HEK293 (cell line): ENCODE results near the gene DCAF4.
A peak's percentile ranks its signal among the peaks of the same experiment; 100 is the strongest.

ENCODE experiments used
- KLF10 ChIP-seq: fragments of 450-650 bp; IDR thresholded peaks from 2 replicates; pipeline ENCODE4 v1.5.1; 2018; ENCODE audit warnings: missing biosample characterization, mild to moderate bottlenecking, missing genetic modification characterization
- PATZ1 ChIP-seq: fragments of 450-650 bp; formaldehyde crosslinking; IDR thresholded peaks from 2 replicates; pipeline ENCODE4 v1.5.1; 2016; ENCODE audit warnings: missing biosample characterization, missing genetic modification characterization
- PRDM10 ChIP-seq: fragments of 450-650 bp; formaldehyde crosslinking; IDR thresholded peaks from 2 replicates; pipeline ENCODE4 v1.5.1; 2016; ENCODE audit warnings: missing biosample characterization, missing genetic modification characterization
- SALL2 ChIP-seq: fragments of 450-650 bp; formaldehyde crosslinking; IDR thresholded peaks from 2 replicates; pipeline ENCODE4 v1.5.0; 2017; ENCODE audit warnings: missing biosample characterization, mild to moderate bottlenecking, missing genetic modification characterization, borderline replicate concordance
- ZBTB17 ChIP-seq: fragments of 450-650 bp; formaldehyde crosslinking; IDR thresholded peaks from 2 replicates; pipeline ENCODE4 v1.5.1; 2016; ENCODE audit warnings: missing biosample characterization, missing genetic modification characterization
- ZBTB20 ChIP-seq: fragments of 450-650 bp; formaldehyde crosslinking; IDR thresholded peaks from 2 replicates; pipeline ENCODE4 v1.5.1; 2016; ENCODE audit warnings: missing biosample characterization, missing genetic modification characterization
- ZBTB44 ChIP-seq: fragments of 450-650 bp; IDR thresholded peaks from 2 replicates; pipeline ENCODE4 v1.5.1; 2018; ENCODE audit warnings: missing biosample characterization, mild to moderate bottlenecking, missing genetic modification characterization
- ZNF140 ChIP-seq: fragments of 450-650 bp; formaldehyde crosslinking; IDR thresholded peaks from 2 replicates; pipeline ENCODE4 v1.5.1; 2016; ENCODE audit warnings: missing biosample characterization, missing genetic modification characterization
- ZNF155 ChIP-seq: fragments of 450-650 bp; formaldehyde crosslinking; IDR thresholded peaks from 2 replicates; pipeline ENCODE4 v1.5.1; 2016; ENCODE audit warnings: missing biosample characterization, missing genetic modification characterization
- ZNF37A ChIP-seq: fragments of 450-650 bp; IDR thresholded peaks from 2 replicates; pipeline ENCODE4 v1.5.1; 2018; ENCODE audit warnings: missing biosample characterization, missing genetic modification characterization
- ZNF423 ChIP-seq: fragments of 450-650 bp; formaldehyde crosslinking; IDR thresholded peaks from 2 replicates; pipeline ENCODE4 v1.5.1; 2016; ENCODE audit warnings: missing biosample characterization, missing genetic modification characterization
- ZNF548 ChIP-seq: fragments of 450-650 bp; formaldehyde crosslinking; IDR thresholded peaks from 2 replicates; pipeline ENCODE4 v1.5.1; 2016; ENCODE audit warnings: missing biosample characterization, missing genetic modification characterization
- ZNF626 ChIP-seq: fragments of 450-650 bp; sonication (Bioruptor Pico); formaldehyde crosslinking; IDR thresholded peaks from 2 replicates; pipeline ENCODE4 v1.5.1; 2018; ENCODE audit warnings: missing biosample characterization, missing genetic modification characterization, inconsistent platforms
- ZNF692 ChIP-seq: fragments of 450-650 bp; formaldehyde crosslinking; IDR thresholded peaks from 2 replicates; pipeline ENCODE4 v1.5.1; 2016; ENCODE audit warnings: missing biosample characterization, missing genetic modification characterization
- ZNF701 ChIP-seq: fragments of 450-650 bp; formaldehyde crosslinking; IDR thresholded peaks from 2 replicates; pipeline ENCODE4 v1.5.1; 2016; ENCODE audit warnings: missing biosample characterization, missing genetic modification characterization
- ZNF747 ChIP-seq: fragments of 450-650 bp; formaldehyde crosslinking; IDR thresholded peaks from 2 replicates; pipeline ENCODE4 v1.5.1; 2016; ENCODE audit warnings: missing biosample characterization, missing genetic modification characterization
- ZNF768 ChIP-seq: fragments of 450-650 bp; formaldehyde crosslinking; IDR thresholded peaks from 2 replicates; pipeline ENCODE4 v1.5.1; 2018; ENCODE audit warnings: missing biosample characterization, mild to moderate bottlenecking, missing genetic modification characterization
- ZNF791 ChIP-seq: fragments of 450-650 bp; formaldehyde crosslinking; IDR thresholded peaks from 2 replicates; pipeline ENCODE4 v1.5.1; 2016; ENCODE audit warnings: missing biosample characterization, missing genetic modification characterization
- ZSCAN23 ChIP-seq: fragments of 450-650 bp; formaldehyde crosslinking; IDR thresholded peaks from 2 replicates; pipeline ENCODE4 v1.5.1; 2016; ENCODE audit warnings: missing biosample characterization, missing genetic modification characterization
- TF ChIP-seq, protein P1 (sequence below): fragments of 450-650 bp; formaldehyde crosslinking; conservative IDR thresholded peaks from 2 replicates; pipeline ENCODE4 v1.5.1; 2016; ENCODE audit warnings: low read depth, missing biosample characterization, missing genetic modification characterization
- TF ChIP-seq, protein P2 (sequence below): fragments of 450-650 bp; formaldehyde crosslinking; IDR thresholded peaks from 2 replicates; pipeline ENCODE4 v1.5.1; 2016; ENCODE audit warnings: missing biosample characterization, missing genetic modification characterization
- TF ChIP-seq, protein P3 (sequence below): IDR thresholded peaks from 2 replicates; pipeline ENCODE4 v1.6.1; 2011; ENCODE audit warnings: mild to moderate bottlenecking, low read depth, low read length, borderline replicate concordance
- TF ChIP-seq, protein P4 (sequence below): fragments of 450-650 bp; formaldehyde crosslinking; IDR thresholded peaks from 2 replicates; pipeline ENCODE4 v1.5.1; 2016; ENCODE audit warnings: missing biosample characterization, missing genetic modification characterization

DCAF4 gene

GRCh38 chr14:72962829-72963312 is 36.6 kb downstream of the DCAF4 start (continued):
- TF ChIP-seq, protein P1, sequence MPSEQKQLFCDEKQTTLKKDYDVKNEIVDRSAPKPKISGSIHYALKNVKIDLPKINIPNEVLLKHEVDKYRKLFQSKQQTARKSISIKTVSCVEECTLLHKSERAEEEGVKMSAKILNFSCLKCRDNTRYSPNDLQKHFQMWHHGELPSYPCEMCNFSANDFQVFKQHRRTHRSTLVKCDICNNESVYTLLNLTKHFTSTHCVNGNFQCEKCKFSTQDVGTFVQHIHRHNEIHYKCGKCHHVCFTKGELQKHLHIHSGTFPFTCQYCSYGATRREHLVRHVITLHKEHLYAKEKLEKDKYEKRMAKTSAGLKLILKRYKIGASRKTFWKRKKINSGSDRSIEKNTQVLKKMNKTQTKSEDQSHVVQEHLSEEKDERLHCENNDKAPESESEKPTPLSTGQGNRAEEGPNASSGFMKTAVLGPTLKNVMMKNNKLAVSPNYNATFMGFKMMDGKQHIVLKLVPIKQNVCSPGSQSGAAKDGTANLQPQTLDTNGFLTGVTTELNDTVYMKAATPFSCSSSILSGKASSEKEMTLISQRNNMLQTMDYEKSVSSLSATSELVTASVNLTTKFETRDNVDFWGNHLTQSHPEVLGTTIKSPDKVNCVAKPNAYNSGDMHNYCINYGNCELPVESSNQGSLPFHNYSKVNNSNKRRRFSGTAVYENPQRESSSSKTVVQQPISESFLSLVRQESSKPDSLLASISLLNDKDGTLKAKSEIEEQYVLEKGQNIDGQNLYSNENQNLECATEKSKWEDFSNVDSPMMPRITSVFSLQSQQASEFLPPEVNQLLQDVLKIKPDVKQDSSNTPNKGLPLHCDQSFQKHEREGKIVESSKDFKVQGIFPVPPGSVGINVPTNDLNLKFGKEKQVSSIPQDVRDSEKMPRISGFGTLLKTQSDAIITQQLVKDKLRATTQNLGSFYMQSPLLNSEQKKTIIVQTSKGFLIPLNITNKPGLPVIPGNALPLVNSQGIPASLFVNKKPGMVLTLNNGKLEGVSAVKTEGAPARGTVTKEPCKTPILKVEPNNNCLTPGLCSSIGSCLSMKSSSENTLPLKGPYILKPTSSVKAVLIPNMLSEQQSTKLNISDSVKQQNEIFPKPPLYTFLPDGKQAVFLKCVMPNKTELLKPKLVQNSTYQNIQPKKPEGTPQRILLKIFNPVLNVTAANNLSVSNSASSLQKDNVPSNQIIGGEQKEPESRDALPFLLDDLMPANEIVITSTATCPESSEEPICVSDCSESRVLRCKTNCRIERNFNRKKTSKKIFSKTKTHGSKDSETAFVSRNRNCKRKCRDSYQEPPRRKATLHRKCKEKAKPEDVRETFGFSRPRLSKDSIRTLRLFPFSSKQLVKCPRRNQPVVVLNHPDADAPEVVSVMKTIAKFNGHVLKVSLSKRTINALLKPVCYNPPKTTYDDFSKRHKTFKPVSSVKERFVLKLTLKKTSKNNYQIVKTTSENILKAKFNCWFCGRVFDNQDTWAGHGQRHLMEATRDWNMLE (tag by site-specific recombination) = no peak
- TF ChIP-seq ZNF140 (tag by site-specific recombination) = no peak
- no peak for TF ChIP-seq ZNF626 (tag by site-specific recombination)
- TF ChIP-seq ZBTB44 = peak; percentile 11; the same call in 1 of the 2 replicates
- no peak for TF ChIP-seq ZNF37A (tag by site-specific recombination)
- TF ChIP-seq ZSCAN23 = no peak
- TF ChIP-seq KLF10 = peak; percentile 65; the same call in 1 of the 2 replicates
- TF ChIP-seq, protein P2, sequence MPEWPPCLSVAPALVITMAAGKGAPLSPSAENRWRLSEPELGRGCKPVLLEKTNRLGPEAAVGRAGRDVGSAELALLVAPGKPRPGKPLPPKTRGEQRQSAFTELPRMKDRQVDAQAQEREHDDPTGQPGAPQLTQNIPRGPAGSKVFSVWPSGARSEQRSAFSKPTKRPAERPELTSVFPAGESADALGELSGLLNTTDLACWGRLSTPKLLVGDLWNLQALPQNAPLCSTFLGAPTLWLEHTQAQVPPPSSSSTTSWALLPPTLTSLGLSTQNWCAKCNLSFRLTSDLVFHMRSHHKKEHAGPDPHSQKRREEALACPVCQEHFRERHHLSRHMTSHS (tag by site-specific recombination) = no peak
- no peak for TF ChIP-seq ZNF747
- no peak for TF ChIP-seq SALL2 (tag by site-specific recombination)
- TF ChIP-seq, protein P3, sequence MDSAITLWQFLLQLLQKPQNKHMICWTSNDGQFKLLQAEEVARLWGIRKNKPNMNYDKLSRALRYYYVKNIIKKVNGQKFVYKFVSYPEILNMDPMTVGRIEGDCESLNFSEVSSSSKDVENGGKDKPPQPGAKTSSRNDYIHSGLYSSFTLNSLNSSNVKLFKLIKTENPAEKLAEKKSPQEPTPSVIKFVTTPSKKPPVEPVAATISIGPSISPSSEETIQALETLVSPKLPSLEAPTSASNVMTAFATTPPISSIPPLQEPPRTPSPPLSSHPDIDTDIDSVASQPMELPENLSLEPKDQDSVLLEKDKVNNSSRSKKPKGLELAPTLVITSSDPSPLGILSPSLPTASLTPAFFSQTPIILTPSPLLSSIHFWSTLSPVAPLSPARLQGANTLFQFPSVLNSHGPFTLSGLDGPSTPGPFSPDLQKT = no peak
- TF ChIP-seq ZBTB20 (tag by site-specific recombination) = no peak
- no peak for TF ChIP-seq ZNF548 (tag by site-specific recombination)
- TF ChIP-seq ZBTB17 (tag by site-specific recombination) = no peak
- no peak; the same call in 1 of the 2 replicates for TF ChIP-seq ZNF692
- TF ChIP-seq ZNF701 (tag by site-specific recombination) = no peak
- TF ChIP-seq ZNF791 (tag by site-specific recombination) = no peak
- peak; percentile 65 for TF ChIP-seq PATZ1 (tag by site-specific recombination)
- no peak for TF ChIP-seq ZNF768
- no peak for TF ChIP-seq PRDM10 (tag by site-specific recombination)
- TF ChIP-seq ZNF155 (tag by site-specific recombination) = no peak
- no peak for TF ChIP-seq ZNF423
- TF ChIP-seq, protein P4, sequence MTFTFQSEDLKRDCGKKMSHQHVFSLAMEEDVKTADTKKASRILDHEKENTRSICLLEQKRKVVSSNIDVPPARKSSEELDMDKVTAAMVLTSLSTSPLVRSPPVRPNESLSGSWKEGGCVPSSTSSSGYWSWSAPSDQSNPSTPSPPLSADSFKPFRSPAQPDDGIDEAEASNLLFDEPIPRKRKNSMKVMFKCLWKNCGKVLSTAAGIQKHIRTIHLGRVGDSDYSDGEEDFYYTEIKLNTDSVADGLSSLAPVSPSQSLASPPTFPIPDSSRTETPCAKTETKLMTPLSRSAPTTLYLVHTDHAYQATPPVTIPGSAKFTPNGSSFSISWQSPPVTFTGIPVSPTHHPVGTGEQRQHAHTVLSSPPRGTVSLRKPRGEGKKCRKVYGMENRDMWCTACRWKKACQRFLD (tag by site-specific recombination) = no peak
